CD14-positive monocyte (primary cell): ENCODE data around the gene GPR39. TPM values are rescaled to one million over a fixed set of nuclear protein-coding genes. Genes with fewer than 3 reads are reported as not detected.

ENCODE experiments used
- DNase-seq, 3 donors: peaks; one replicate each; pipeline ENCODE4 v3.0.0-alpha.2; 2011 to 2022
- H2AFZ ChIP-seq: 2 replicates; pipeline ENCODE4 v1.6.0; 2012; ENCODE audit warnings: mild to moderate bottlenecking, low read depth, low read length, inconsistent platforms; ENCODE audit not compliant: insufficient read depth, poor library complexity, severe bottlenecking
- H3K27ac ChIP-seq, 2 donors: 1 replicate in 1 of 2; 2 replicates in 1 of 2; pipeline ENCODE4 v1.5.1; 2012 to 2013; ENCODE audit warnings: low read length in 2 of 2, control low read depth in 1 of 2, inconsistent platforms in 1 of 2, low read depth in 1 of 2, mild to moderate bottlenecking in 1 of 2
- H3K27me3 ChIP-seq, 2 donors: one replicate each; pipeline versions ENCODE4 v1.6.0 to v1.6.1; 2011 to 2013; ENCODE audit warnings: low read length in 2 of 2; ENCODE audit not compliant: control insufficient read depth in 2 of 2, insufficient read depth in 2 of 2
- H3K36me3 ChIP-seq, 2 donors: replicated peaks in 1 of 2; 1 replicate in 1 of 2; 2 replicates in 1 of 2; pipeline versions ENCODE4 v1.5.1 to v1.6.1; 2012 to 2013; ENCODE audit warnings: low read length in 2 of 2, control low read depth in 1 of 2, inconsistent platforms in 1 of 2, mild to moderate bottlenecking in 1 of 2; ENCODE audit not compliant: insufficient read depth in 2 of 2, control insufficient read depth in 1 of 2
- H3K4me1 ChIP-seq, 2 donors: 1 replicate in 1 of 2; 2 replicates in 1 of 2; pipeline versions ENCODE4 v1.5.1 to v1.6.1; 2012 to 2013; ENCODE audit warnings: low read length in 2 of 2, control low read depth in 1 of 2, inconsistent platforms in 1 of 2, mild to moderate bottlenecking in 1 of 2, moderate library complexity in 1 of 2; ENCODE audit not compliant: insufficient read depth in 2 of 2, control insufficient read depth in 1 of 2
- H3K4me2 ChIP-seq: replicated peaks from 2 replicates; pipeline ENCODE3; 2012; ENCODE audit warnings: low read length, moderate library complexity, mild to moderate bottlenecking; ENCODE audit not compliant: poor library complexity, severe bottlenecking; ENCODE audit errors: extremely low read depth
- H3K4me3 ChIP-seq, 3 experiments: fragments of 200-600 bp in 1 of 3; sonication (generic) in 1 of 3; replicated peaks in 1 of 3; 1 replicate in 2 of 3; 2 replicates in 1 of 3; pipeline ENCODE4 v1.5.1; 2011 to 2013; ENCODE audit warnings: low read length in 3 of 3, mild to moderate bottlenecking in 3 of 3, control low read depth in 2 of 3, low read depth in 2 of 3, inconsistent platforms in 1 of 3, moderate library complexity in 1 of 3
- H3K79me2 ChIP-seq: 2 replicates; pipeline ENCODE4 v1.6.0; 2012; ENCODE audit warnings: mild to moderate bottlenecking, control low read depth, inconsistent platforms, low read length, moderate library complexity; ENCODE audit not compliant: insufficient read depth
- H3K9ac ChIP-seq: 2 replicates; pipeline ENCODE4 v1.6.0; 2017; ENCODE audit warnings: low read length, mild to moderate bottlenecking; ENCODE audit not compliant: insufficient read depth, poor library complexity, severe bottlenecking
- H3K9me3 ChIP-seq, 2 donors: replicated peaks in 1 of 2; 1 replicate in 1 of 2; 2 replicates in 1 of 2; pipeline versions ENCODE4 v1.5.1 to v1.6.1; 2012 to 2013; ENCODE audit warnings: low read length in 2 of 2, control low read depth in 1 of 2; ENCODE audit not compliant: control insufficient read depth in 1 of 2, insufficient read depth in 1 of 2
- H4K20me1 ChIP-seq: 2 replicates; pipeline ENCODE4 v1.6.0; 2012; ENCODE audit warnings: mild to moderate bottlenecking, low read length, control low read depth, moderate library complexity; ENCODE audit not compliant: insufficient read depth
- H3K27ac Mint-ChIP-seq, 7 donors: one replicate each; pipeline ENCODE4 v1.8.0; 2020; ENCODE audit warnings: mild to moderate bottlenecking in 7 of 7, mixed read lengths in 7 of 7, moderate library complexity in 6 of 7, inconsistent platforms in 2 of 7
- H3K27me3 Mint-ChIP-seq, 3 donors: one replicate each; pipeline ENCODE4 v1.8.0; 2021 to 2022; ENCODE audit warnings: low read depth in 3 of 3, mild to moderate bottlenecking in 3 of 3, mixed read lengths in 3 of 3, moderate library complexity in 3 of 3, inconsistent platforms in 1 of 3
- H3K36me3 Mint-ChIP-seq, 2 donors: one replicate each; pipeline ENCODE4 v1.8.0; 2020; ENCODE audit warnings: mixed read lengths in 2 of 2, inconsistent platforms in 1 of 2, mild to moderate bottlenecking in 1 of 2
- H3K4me1 Mint-ChIP-seq: one replicate; pipeline ENCODE4 v1.8.0; 2020; ENCODE audit warnings: mild to moderate bottlenecking, mixed read lengths
- H3K4me3 Mint-ChIP-seq, 2 donors: one replicate each; pipeline ENCODE4 v1.8.0; 2020; ENCODE audit warnings: mild to moderate bottlenecking in 2 of 2, mixed read lengths in 2 of 2, moderate library complexity in 1 of 2
- H3K9me3 Mint-ChIP-seq, 7 donors: one replicate each; pipeline ENCODE4 v1.8.0; 2020 to 2022; ENCODE audit warnings: mixed read lengths in 7 of 7, mild to moderate bottlenecking in 6 of 7, moderate library complexity in 6 of 7, inconsistent platforms in 2 of 7
- WGBS: methylation state at CpG from one replicate; pipeline ENCODE4 v1.1.5; 2013; ENCODE audit warnings: missing lambda C conversion rate; ENCODE audit not compliant: insufficient coverage; 5-methylcytosine and 5-hydroxymethylcytosine counted together
- intact Hi-C, 2 donors: fragments of 100-400 bp; cut with micrococcal nuclease; formaldehyde crosslinking; loops; one replicate each; pipeline versions ENCODE4 v1.15.0 to v1.15.1; 2023
- polyA plus RNA-seq, 3 donors: library from polyadenylated mRNA; depleted of rRNA in 1 of 3; unstranded in 2 of 3; stranded (reverse) in 1 of 3; fragments of 300-500 nt in 2 of 3; fragments of >200 nt in 1 of 3; fragmentation: Illumina TruSeq in 2 of 3; gene quantifications; 1 replicate in 2 of 3; 2 replicates in 1 of 3; pipeline ENCODE4 v1.2.3, GENCODE V29; 2012 to 2021
- TF ChIP-seq, protein P1 (sequence below): fragments of 200-600 bp; IDR thresholded peaks from one replicate; pipeline ENCODE4 v1.8.0; 2022; ENCODE audit warnings: antibody characterized with exemption, mild to moderate bottlenecking

GPR39 gene
- polyA plus RNA-seq, 3 donors = 0.12 TPM; not detected in 2

- WGBS = no CpG with 5 or more reads among the region's 1 CpG
- H3K4me2 ChIP-seq = no peak overlapping the region
- no peaks in the 10 kb centered on the region for H3K79me2 ChIP-seq
- H3K4me3 ChIP-seq = no peak overlapping the region
- peaks cover 50 to 68% of the 10 kb centered on the region in 2 donors for H3K9me3 ChIP-seq
- H3K27me3 Mint-ChIP-seq = no peaks in the 10 kb centered on the region
- no peak overlapping the region for H2AFZ ChIP-seq
- H3K27ac Mint-ChIP-seq = no peak overlapping the region
- no peaks in the 10 kb centered on the region for H4K20me1 ChIP-seq
- H3K36me3 Mint-ChIP-seq = no peaks in the 10 kb centered on the region
- no peaks in the 10 kb centered on the region for H3K36me3 ChIP-seq
- peaks cover 10 to 42% (median 22%) of the 10 kb centered on the region in 7 donors for H3K9me3 Mint-ChIP-seq
- no peak overlapping the region for H3K27ac ChIP-seq
- intact Hi-C loops = no loop called here
- H3K9ac ChIP-seq = no peak overlapping the region
- no peak overlapping the region for H3K4me3 Mint-ChIP-seq
- H3K27me3 ChIP-seq = no peaks in the 10 kb centered on the region
- TF ChIP-seq, protein P1, sequence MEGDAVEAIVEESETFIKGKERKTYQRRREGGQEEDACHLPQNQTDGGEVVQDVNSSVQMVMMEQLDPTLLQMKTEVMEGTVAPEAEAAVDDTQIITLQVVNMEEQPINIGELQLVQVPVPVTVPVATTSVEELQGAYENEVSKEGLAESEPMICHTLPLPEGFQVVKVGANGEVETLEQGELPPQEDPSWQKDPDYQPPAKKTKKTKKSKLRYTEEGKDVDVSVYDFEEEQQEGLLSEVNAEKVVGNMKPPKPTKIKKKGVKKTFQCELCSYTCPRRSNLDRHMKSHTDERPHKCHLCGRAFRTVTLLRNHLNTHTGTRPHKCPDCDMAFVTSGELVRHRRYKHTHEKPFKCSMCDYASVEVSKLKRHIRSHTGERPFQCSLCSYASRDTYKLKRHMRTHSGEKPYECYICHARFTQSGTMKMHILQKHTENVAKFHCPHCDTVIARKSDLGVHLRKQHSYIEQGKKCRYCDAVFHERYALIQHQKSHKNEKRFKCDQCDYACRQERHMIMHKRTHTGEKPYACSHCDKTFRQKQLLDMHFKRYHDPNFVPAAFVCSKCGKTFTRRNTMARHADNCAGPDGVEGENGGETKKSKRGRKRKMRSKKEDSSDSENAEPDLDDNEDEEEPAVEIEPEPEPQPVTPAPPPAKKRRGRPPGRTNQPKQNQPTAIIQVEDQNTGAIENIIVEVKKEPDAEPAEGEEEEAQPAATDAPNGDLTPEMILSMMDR = no peak
- H3K4me1 ChIP-seq = no peaks in the 10 kb centered on the region
- DNase-seq = no peak
- no peaks in the 10 kb centered on the region for H3K4me1 Mint-ChIP-seq
Observed at GRCh38 chr2:132466428-132467028, 49.9 kb downstream of the GPR39 start.

GRCh38 chr2:132468821-132469675 lies 52.4 kb downstream of the GPR39 start:
- Mint-ChIP-seq H3K27ac (no peak overlapping the region), H3K27me3 (no peaks in the 10 kb centered on the region), H3K9me3 (peaks cover 10 to 36% (median 22%) of the 10 kb centered on the region in 7 donors), H3K36me3 (no peaks in the 10 kb centered on the region), H3K4me3 (no peak overlapping the region), H3K4me1 (no peaks in the 10 kb centered on the region)
- H3K4me3 ChIP-seq = no peak overlapping the region
- H3K4me1 ChIP-seq = no peaks in the 10 kb centered on the region
- H3K9ac ChIP-seq = no peak overlapping the region
- H3K4me2 ChIP-seq = no peak overlapping the region
- H3K9me3 ChIP-seq = peaks cover 45 to 60% of the 10 kb centered on the region in 2 donors
- no peaks in the 10 kb centered on the region for H3K27me3 ChIP-seq
- WGBS = 89% methylated on average over 2 of the region's 9 CpGs
- DNase-seq = no peak
- no peaks in the 10 kb centered on the region for H4K20me1 ChIP-seq
- TF ChIP-seq, protein P1 = no peak
- H3K27ac ChIP-seq = no peak overlapping the region
- no peaks in the 10 kb centered on the region for H3K79me2 ChIP-seq
- H2AFZ ChIP-seq = no peak overlapping the region
- no peaks in the 10 kb centered on the region for H3K36me3 ChIP-seq
- intact Hi-C loops = no loop called here
